Measurements from ENCODE around the gene ANKS1B. TPM values are rescaled to one million over a fixed set of nuclear protein-coding genes. Genes with fewer than 3 reads are reported as not detected.

ANKS1B gene
- total RNA-seq, 1 experiment from 2014 or later, result 9.7 TPM

- H3K36me3 ChIP-seq (ENCODE audit: control insufficient read depth, insufficient read depth, low read length), result no peaks in the 10 kb centered on the region
- ChIA-PET CTCF (no interaction called here), POLR2A (no interaction called here)
- TF ChIP-seq REST (IDR thresholded peaks at IDR 0.05; ENCODE audit: insufficient read depth in 1 of 2, low read depth in 2 of 2, low read length in 1 of 2) (no peak), CTCF (IDR thresholded peaks at IDR 0.05) (no peak), POLR2AphosphoS5 (IDR thresholded peaks at IDR 0.05; ENCODE audit: low read depth, low read length) (no peak), TCF7L2 (IDR thresholded peaks at IDR 0.05; ENCODE audit: low read depth, low read length) (no peak), SIN3A (IDR thresholded peaks at IDR 0.05; ENCODE audit: borderline replicate concordance, insufficient read depth, low read depth, low read length) (no peak)
- H3K9me3 ChIP-seq (ENCODE audit: control insufficient read depth, insufficient read depth, low read depth, low read length), result no peaks in the 10 kb centered on the region
- no peak overlapping the region for H3K27ac ChIP-seq (ENCODE audit: low read length)
- no TSS peak for BruUV-seq (replicated peaks)
- H3K4me1 ChIP-seq (ENCODE audit: control insufficient read depth, insufficient read depth, low read length), result no peaks in the 10 kb centered on the region
- no peak overlapping the region for H3K4me3 ChIP-seq (ENCODE audit: low read depth in 2 of 2, low read length in 2 of 2)
- ATAC-seq, result no peak
- intact Hi-C loops (cut with micrococcal nuclease; ENCODE audit: unreplicated experiment), result no loop called here
- H3K27me3 ChIP-seq (ENCODE audit: control insufficient read depth, insufficient read depth, low read length), result no peaks in the 10 kb centered on the region; the same call in none of the 2 replicates
- in situ Hi-C loops (cut with HindIII; ENCODE audit: low pct_unique_long_range_greater_than_20kb, low sequenced_read_pairs), result no loop called here
- DNase-seq (ENCODE audit: low read depth, low spot score), result no peak
Measured at GRCh38 chr12:98856897-98857540, 1127.7 kb downstream of the ANKS1B start.

GRCh38 chr12:98852181-98852580 lies 1132.6 kb downstream of the ANKS1B start:
- Histone ChIP-seq H3K36me3 (ENCODE audit: control insufficient read depth, insufficient read depth, low read length) (no peaks in the 10 kb centered on the region), H3K9me3 (ENCODE audit: control insufficient read depth, insufficient read depth, low read depth, low read length) (no peaks in the 10 kb centered on the region), H3K4me3 (ENCODE audit: low read depth in 2 of 2, low read length in 2 of 2) (no peak overlapping the region), H3K27ac (ENCODE audit: low read length) (no peak overlapping the region), H3K27me3 (ENCODE audit: control insufficient read depth, insufficient read depth, low read length) (no peaks in the 10 kb centered on the region), H3K4me1 (ENCODE audit: control insufficient read depth, insufficient read depth, low read length) (no peaks in the 10 kb centered on the region)
- in situ Hi-C loops (cut with HindIII; ENCODE audit: low pct_unique_long_range_greater_than_20kb, low sequenced_read_pairs), result no loop called here
- ChIA-PET POLR2A (no interaction called here), CTCF (no interaction called here)
- TF ChIP-seq SIN3A (IDR thresholded peaks at IDR 0.05; ENCODE audit: borderline replicate concordance, insufficient read depth, low read depth, low read length) (no peak), REST (IDR thresholded peaks at IDR 0.05; ENCODE audit: insufficient read depth in 1 of 2, low read depth in 2 of 2, low read length in 1 of 2) (no peak), TCF7L2 (IDR thresholded peaks at IDR 0.05; ENCODE audit: low read depth, low read length) (no peak), CTCF (IDR thresholded peaks at IDR 0.05) (no peak), POLR2AphosphoS5 (IDR thresholded peaks at IDR 0.05; ENCODE audit: low read depth, low read length) (no peak)
- intact Hi-C loops (cut with micrococcal nuclease; ENCODE audit: unreplicated experiment), result no loop called here
- ATAC-seq, result no peak
- BruUV-seq (replicated peaks), result no TSS peak
- no peak for DNase-seq (ENCODE audit: low read depth, low spot score)
